ENCODE measurements around the gene TAOK1.

The TAOK1 gene

DNA sequence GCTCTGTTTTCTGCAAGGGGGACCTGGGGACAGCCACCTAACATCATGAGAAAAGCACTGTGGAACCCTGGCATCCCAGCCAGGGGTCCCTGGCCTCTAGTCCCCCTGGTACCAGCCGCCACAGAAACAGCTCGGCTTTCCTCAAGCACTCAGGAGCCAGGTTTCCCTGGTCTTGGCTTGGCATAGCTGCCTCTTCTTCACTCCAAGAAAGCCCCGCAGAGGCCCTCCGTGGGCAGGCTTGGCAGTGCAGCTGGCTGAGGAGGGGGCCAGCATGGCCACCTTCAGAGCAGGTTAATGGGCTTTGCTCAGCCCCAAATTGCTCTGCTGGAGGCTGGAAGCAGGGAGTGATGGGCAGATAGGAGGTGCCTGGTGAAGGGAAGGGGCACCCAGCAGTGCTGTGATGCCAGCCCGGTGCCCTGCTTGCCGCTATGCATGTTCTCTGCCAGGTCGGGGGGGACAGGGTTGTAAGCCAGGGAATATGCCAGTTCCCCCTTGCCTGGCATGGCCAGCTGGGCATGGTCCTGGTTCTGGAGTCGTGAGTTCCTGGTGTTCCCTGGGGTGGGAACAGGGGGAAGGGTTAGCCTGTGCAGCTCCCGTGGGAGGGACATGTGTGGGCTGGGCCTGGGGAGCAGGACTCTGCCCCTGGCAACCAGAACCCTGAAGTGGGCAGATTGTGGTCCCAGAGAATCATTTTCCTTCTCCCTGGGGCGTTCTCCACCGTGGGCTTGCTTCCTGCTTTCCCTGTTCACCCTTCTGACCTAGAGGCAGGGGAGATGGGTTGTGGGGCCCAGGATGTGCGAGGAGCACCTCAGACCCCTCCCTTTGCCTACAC, 206.0 kb downstream of the TAOK1 start:
- in situ Hi-C loops (cut with MboI; ENCODE audit: low pct_unique_long_range_greater_than_20kb, low sequenced_read_pairs, unreplicated experiment), result no loop called here
- DNase-seq (ENCODE audit: low spot score), result no peak
- no peak for TF ChIP-seq CTCF (IDR thresholded peaks at IDR 0.05; ENCODE audit: extremely low read depth, insufficient read depth, missing control alignments)

- TF ChIP-seq CTCF (IDR thresholded peaks at IDR 0.05; ENCODE audit: extremely low read depth, insufficient read depth, missing control alignments), result no peak
- no peak for DNase-seq (ENCODE audit: low spot score)
- in situ Hi-C loops (cut with MboI; ENCODE audit: low pct_unique_long_range_greater_than_20kb, low sequenced_read_pairs, unreplicated experiment), result no loop called here
These were observed 206.6 kb downstream of the TAOK1 start for GRCh38 chr17:29596811-29597210.

DNA sequence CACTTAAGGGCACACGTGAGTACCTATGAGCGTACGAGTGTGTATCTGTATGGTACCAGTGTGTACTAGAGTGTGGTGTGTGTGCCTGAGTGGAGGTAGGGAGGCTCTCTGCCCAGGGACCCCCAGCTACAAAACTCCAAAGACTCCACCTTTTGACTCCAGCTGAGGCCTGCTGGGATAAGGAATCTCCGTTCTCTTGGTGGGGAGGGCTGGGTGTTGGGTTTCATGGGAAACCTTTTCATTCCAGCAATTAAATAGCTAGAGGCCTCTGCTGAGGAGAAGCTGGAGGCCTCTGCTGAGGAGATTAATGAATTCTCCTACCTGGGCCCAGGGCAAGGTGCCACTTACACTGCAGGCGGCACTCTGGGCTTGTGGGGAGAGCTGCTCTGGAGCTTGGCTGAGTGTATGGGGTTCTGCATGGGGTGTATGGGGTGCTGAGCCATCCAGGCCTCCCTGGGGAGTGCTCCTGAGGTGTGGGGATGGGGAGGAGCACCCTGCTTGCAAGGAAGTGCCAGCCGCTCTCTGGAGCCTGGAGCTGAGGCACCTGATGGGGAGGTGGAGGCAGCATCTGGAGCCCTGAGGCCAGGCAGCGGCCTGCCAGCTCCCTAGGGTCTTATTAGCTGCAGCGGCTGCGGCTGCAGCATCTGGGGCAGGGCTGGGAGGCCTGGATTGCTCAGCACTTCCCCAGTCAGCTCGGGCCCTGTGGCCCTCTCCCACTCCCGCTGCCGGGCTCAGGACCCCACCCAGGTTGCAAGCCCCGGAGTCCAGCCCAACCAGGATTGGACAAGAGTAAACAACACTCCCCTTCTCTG, 207.4 kb downstream of the TAOK1 start:
- no peak for DNase-seq (ENCODE audit: low spot score)
- in situ Hi-C loops (cut with MboI; ENCODE audit: low pct_unique_long_range_greater_than_20kb, low sequenced_read_pairs, unreplicated experiment), result no loop called here
- no peak for TF ChIP-seq CTCF (IDR thresholded peaks at IDR 0.05; ENCODE audit: extremely low read depth, insufficient read depth, missing control alignments)

Measured in GM13977 (cell line).